Endothelial cell of umbilical vein (primary cell): Measurements from ENCODE around the gene PSG11. TPM values are rescaled to one million over a fixed set of nuclear protein-coding genes. Genes with fewer than 3 reads are reported as not detected.

Experiments
- BruUV-seq: library from RNA; stranded (reverse); fragments of 400-500 nt; replicated peaks from 2 replicates; lab custom pipeline; 2021; lab: Mats Ljungman, UMichigan
- CTCF ChIA-PET: fragments of 300-600, 350-600 bp; sonication (Branson Sonifier 250); formaldehyde crosslinking; loops from one replicate; lab custom pipeline; 2021; ENCODE audit warnings: antibody characterized with exemption, inconsistent platforms; lab: Charles Lee
- POLR2A ChIA-PET: fragments of 300-600, 350-600 bp; sonication (Branson Sonifier 250); formaldehyde crosslinking; loops from one replicate; lab custom pipeline; 2021; ENCODE audit warnings: antibody characterized with exemption, inconsistent platforms; lab: Charles Lee
- DNase-seq: peaks from one replicate; pipeline ENCODE4 v3.0.0-alpha.2; 2011; ENCODE audit warnings: low read depth, low spot score
- FAIRE-seq: peaks from 2 replicates; lab custom pipeline; 2011; peaks lifted over from hg19 to GRCh38; lab: Jason Lieb, UNC
- H2AFZ ChIP-seq: 2 replicates; pipeline ENCODE4 v1.6.0; 2012; ENCODE audit warnings: low read depth, low read length, control low read depth, inconsistent platforms
- H3K27ac ChIP-seq: 2 replicates; pipeline ENCODE4 v1.5.1; 2011; ENCODE audit warnings: low read depth, mild to moderate bottlenecking, control low read depth, low read length, moderate library complexity; ENCODE audit not compliant: insufficient read depth
- H3K27me3 ChIP-seq, 2 experiments: 2 replicates each; pipeline versions ENCODE4 v1.6.0 to v1.6.1; 2011; ENCODE audit warnings: low read length in 2 of 2, mixed read lengths in 1 of 2; ENCODE audit not compliant: control insufficient read depth in 2 of 2, insufficient read depth in 2 of 2
- H3K36me3 ChIP-seq, 2 experiments: 2 replicates in 1 of 2; 3 replicates in 1 of 2; pipeline ENCODE4 v1.5.1; 2011; ENCODE audit warnings: low read length in 2 of 2, mild to moderate bottlenecking in 1 of 2, moderate library complexity in 1 of 2; ENCODE audit not compliant: control insufficient read depth in 2 of 2, insufficient read depth in 2 of 2; ENCODE audit errors: extremely low read depth in 1 of 2
- H3K4me1 ChIP-seq: 3 replicates; pipeline ENCODE4 v1.5.1; 2011; ENCODE audit warnings: mild to moderate bottlenecking, low read length; ENCODE audit not compliant: control insufficient read depth, insufficient read depth; ENCODE audit errors: extremely low read depth
- H3K4me2 ChIP-seq: 2 replicates; pipeline ENCODE4 v1.6.1; 2011; ENCODE audit warnings: low read length, control low read depth, mixed read lengths; ENCODE audit not compliant: insufficient read depth
- H3K4me3 ChIP-seq, 3 experiments: fragments of 200-600 bp in 1 of 3; sonication (generic), shearing (Covaris generic) in 1 of 3; replicated peaks in 1 of 3; 2 replicates each; pipeline ENCODE4 v1.5.1; 2011 to 2016; ENCODE audit warnings: control low read depth in 3 of 3, low read length in 3 of 3, mild to moderate bottlenecking in 2 of 3, inconsistent platforms in 1 of 3, low read depth in 1 of 3, moderate library complexity in 1 of 3; ENCODE audit not compliant: insufficient read depth in 1 of 3
- H3K79me2 ChIP-seq: 2 replicates; pipeline ENCODE4 v1.6.0; 2012; ENCODE audit warnings: low read length, inconsistent platforms; ENCODE audit not compliant: control insufficient read depth, insufficient read depth
- H3K9ac ChIP-seq: replicated peaks from 2 replicates; pipeline ENCODE3; 2011; ENCODE audit warnings: low read length, control low read depth; ENCODE audit not compliant: insufficient read depth; ENCODE audit errors: extremely low read depth
- H3K9me1 ChIP-seq: replicated peaks from 3 replicates; pipeline ENCODE4 v1.6.0; 2011; ENCODE audit warnings: mild to moderate bottlenecking, low read length; ENCODE audit not compliant: control insufficient read depth, insufficient read depth; ENCODE audit errors: extremely low read depth
- H3K9me3 ChIP-seq: replicated peaks from 2 replicates; pipeline ENCODE4 v1.5.1; 2012; ENCODE audit warnings: low read length, inconsistent platforms; ENCODE audit not compliant: control insufficient read depth, insufficient read depth
- H4K20me1 ChIP-seq: replicated peaks from 2 replicates; pipeline ENCODE3; 2011; ENCODE audit warnings: mild to moderate bottlenecking, low read length; ENCODE audit not compliant: control insufficient read depth, insufficient read depth; ENCODE audit errors: extremely low read depth
- CTCF ChIP-seq, 2 donors: IDR thresholded peaks; 1 replicate in 1 of 2; 2 replicates in 1 of 2; pipeline ENCODE4 v1.5.1; 2011; ENCODE audit warnings: low read length in 2 of 2, mild to moderate bottlenecking in 2 of 2, moderate library complexity in 2 of 2, control low read depth in 1 of 2, inconsistent platforms in 1 of 2, low read depth in 1 of 2; ENCODE audit not compliant: insufficient read depth in 1 of 2; ENCODE audit errors: extremely low read depth in 1 of 2
- EZH2 ChIP-seq: IDR thresholded peaks from 2 replicates; pipeline ENCODE4 v1.6.1; 2012; ENCODE audit warnings: borderline replicate concordance, low read depth, mild to moderate bottlenecking, moderate library complexity, low read length, inconsistent platforms; ENCODE audit not compliant: severe bottlenecking
- FOS ChIP-seq: IDR thresholded peaks from 2 replicates; pipeline ENCODE4 v1.6.1; 2011; ENCODE audit warnings: mild to moderate bottlenecking, low read length, moderate library complexity, borderline replicate concordance; ENCODE audit not compliant: insufficient read depth
- GATA2 ChIP-seq: IDR thresholded peaks from 2 replicates; pipeline ENCODE4 v1.7.0; 2011; ENCODE audit warnings: low read depth, mild to moderate bottlenecking, moderate library complexity, mixed read lengths, low read length; ENCODE audit not compliant: insufficient read length, insufficient read depth
- JUN ChIP-seq: IDR thresholded peaks from 2 replicates; pipeline ENCODE4 v1.6.1; 2011; ENCODE audit warnings: borderline replicate concordance, low read depth; ENCODE audit not compliant: insufficient read length, insufficient read depth
- MYC ChIP-seq: IDR thresholded peaks from one replicate; pipeline ENCODE4 v1.6.1; 2011; ENCODE audit warnings: mild to moderate bottlenecking, low read depth, low read length
- POLR2A ChIP-seq: IDR thresholded peaks from 2 replicates; pipeline ENCODE4 v1.6.1; 2012; ENCODE audit warnings: low read depth, mild to moderate bottlenecking, control low read depth, low read length
- POLR2AphosphoS5 ChIP-seq: IDR thresholded peaks from 2 replicates; pipeline ENCODE4 v1.6.1; 2012; ENCODE audit warnings: low read depth, mild to moderate bottlenecking, control low read depth, low read length, moderate library complexity; ENCODE audit not compliant: insufficient read depth
- dilution Hi-C: fragments of 300-500 bp; cut with MboI; formaldehyde crosslinking; loops from one replicate; pipeline ENCODE4 v1.15.0; 2019; ENCODE audit warnings: low sequenced_read_pairs; ENCODE audit not compliant: extremely low pct_ligation_motif_present
- intact Hi-C: fragments of 100-400 bp; cut with micrococcal nuclease; formaldehyde crosslinking; loops from one replicate; pipeline ENCODE4 v1.10.0; 2022
- polyA plus RNA-seq, 4 experiments: library from polyadenylated mRNA; depleted of rRNA in 3 of 4; stranded (reverse) in 3 of 4; unstranded in 1 of 4; fragments of >200 nt; gene quantifications; 2 replicates each; pipeline versions ENCODE4 v1.2.1 to v1.2.3, GENCODE V29; 2011 to 2012; ENCODE audit warnings: missing spikeins in 1 of 4
- total RNA-seq: library from RNA; stranded (reverse); gene quantifications from 2 replicates; pipeline ENCODE4 v1.2.3, GENCODE V29; 2021
- TF ChIP-seq, protein P1 (sequence below): IDR thresholded peaks from 2 replicates; pipeline ENCODE4 v1.6.1; 2011; ENCODE audit not compliant: insufficient read depth, insufficient read length

The PSG11 gene
- total and polyA plus RNA-seq, 2 donors (not counting 3 experiments of a cell fraction or from before 2014, with no cell fraction given), result not detected

DNA sequence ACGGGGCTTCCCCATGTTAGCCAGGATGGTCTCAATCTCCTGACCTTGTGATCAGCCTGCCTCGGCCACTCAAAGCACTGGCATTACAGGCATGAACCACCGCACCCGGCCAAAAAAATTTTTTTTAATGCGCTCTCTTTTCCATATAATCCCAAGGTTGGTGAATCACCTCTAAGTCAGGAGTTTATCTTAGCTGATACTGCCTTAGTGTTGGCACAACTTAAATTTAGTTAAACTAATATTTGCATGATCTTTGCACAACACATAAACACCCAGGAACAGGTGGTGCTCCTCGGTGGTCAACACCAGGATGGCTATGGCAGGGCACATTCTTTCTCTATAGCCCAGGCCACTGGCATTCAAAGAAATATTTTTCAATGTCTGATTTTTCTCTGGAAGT, 65.2 kb downstream of the PSG11 start:
- CTCF ChIA-PET, result no interaction called here
- no peaks in the 10 kb centered on the region for H3K36me3 ChIP-seq
- no peaks in the 10 kb centered on the region for H3K4me1 ChIP-seq
- H3K4me3 ChIP-seq, result no peak overlapping the region
- BruUV-seq, result no TSS peak
- no peaks in the 10 kb centered on the region for H3K9me3 ChIP-seq
- H3K9ac ChIP-seq, result no peak overlapping the region
- H3K79me2 ChIP-seq, result no peaks in the 10 kb centered on the region
- H3K27ac ChIP-seq, result no peak overlapping the region
- H3K9me1 ChIP-seq, result no peaks in the 10 kb centered on the region
- H2AFZ ChIP-seq, result no peak overlapping the region
- FAIRE-seq (no peak), DNase-seq (no peak)
- H4K20me1 ChIP-seq, result no peaks in the 10 kb centered on the region
- TF ChIP-seq POLR2A (no peak), MYC (no peak), FOS (no peak), GATA2 (no peak), JUN (no peak), EZH2 (no peak), POLR2AphosphoS5 (no peak), CTCF (IDR thresholded peaks at IDR 0.05; ENCODE audit: extremely low read depth in 1 of 2, insufficient read depth in 1 of 2, low read depth in 1 of 2, low read length in 2 of 2) (no peak)
- TF ChIP-seq, protein P1, sequence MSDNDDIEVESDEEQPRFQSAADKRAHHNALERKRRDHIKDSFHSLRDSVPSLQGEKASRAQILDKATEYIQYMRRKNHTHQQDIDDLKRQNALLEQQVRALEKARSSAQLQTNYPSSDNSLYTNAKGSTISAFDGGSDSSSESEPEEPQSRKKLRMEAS, result no peak
- H3K4me2 ChIP-seq, result no peak overlapping the region
- no peaks in the 10 kb centered on the region for H3K27me3 ChIP-seq
- dilution Hi-C loops (no loop called here), intact Hi-C loops (no loop called here)
- POLR2A ChIA-PET, result no interaction called here

Other genes starting within 250 kb of the PSG11 start
- not detected in 2 replicates for gene PSG1, start 146.8 kb downstream of the PSG11 start, total RNA-seq
- not detected in 2 replicates for gene PSG1, start 146.8 kb downstream of the PSG11 start, polyA plus RNA-seq
- not detected in 2 replicates for gene PSG6, start 108.6 kb downstream of the PSG11 start, total RNA-seq
- not detected in 2 replicates for gene PSG6, start 108.6 kb downstream of the PSG11 start, polyA plus RNA-seq
- gene PSG7, start 89.3 kb downstream of the PSG11 start, total RNA-seq, result not detected in 2 replicates
- gene PSG7, start 89.3 kb downstream of the PSG11 start, polyA plus RNA-seq, result not detected in 2 replicates
- not detected in 2 replicates for gene PSG2, start 56.2 kb upstream of the PSG11 start, total RNA-seq
- gene PSG2, start 56.2 kb upstream of the PSG11 start, polyA plus RNA-seq, result not detected in 2 replicates
- not detected in 2 replicates for gene PSG5, start 160.1 kb upstream of the PSG11 start, total RNA-seq
- gene PSG5, start 160.1 kb upstream of the PSG11 start, polyA plus RNA-seq, result not detected in 2 replicates
- 3.6 TPM in 1 of 2 replicates, not detected in the other for gene PSG4, start 179.2 kb upstream of the PSG11 start, total RNA-seq
- 0.29 and 0.30 TPM in 2 replicates for gene PSG4, start 179.2 kb upstream of the PSG11 start, polyA plus RNA-seq
- gene PSG9, start 243.1 kb upstream of the PSG11 start, total RNA-seq, result not detected in 2 replicates
- not detected in 2 replicates for gene PSG9, start 243.1 kb upstream of the PSG11 start, polyA plus RNA-seq